ENCODE data around the gene PCDHB9.
"Not testable (repeated sequence)": the region's sequence is repeated elsewhere in the genome, so short reads cannot be mapped to it uniquely, and the experiment has no call there.

GRCh38 chr5:141225421-141225820 lies 38.5 kb downstream of the PCDHB9 start:
- TF ChIP-seq CTCF (conservative IDR thresholded peaks at IDR 0.05 in 1 of 2, IDR thresholded peaks at IDR 0.05 in 1 of 2; ENCODE audit: extremely low read depth in 1 of 2, insufficient read depth in 1 of 2, low read depth in 1 of 2, low read length in 2 of 2); EZH2 (IDR thresholded peaks at IDR 0.05; ENCODE audit: borderline replicate concordance, low read length): not testable (repeated sequence)
